ENCODE measurements around the gene FOXN3.
A peak's percentile ranks its signal among the peaks of the same experiment; 100 is the strongest.

The FOXN3 gene

DNA sequence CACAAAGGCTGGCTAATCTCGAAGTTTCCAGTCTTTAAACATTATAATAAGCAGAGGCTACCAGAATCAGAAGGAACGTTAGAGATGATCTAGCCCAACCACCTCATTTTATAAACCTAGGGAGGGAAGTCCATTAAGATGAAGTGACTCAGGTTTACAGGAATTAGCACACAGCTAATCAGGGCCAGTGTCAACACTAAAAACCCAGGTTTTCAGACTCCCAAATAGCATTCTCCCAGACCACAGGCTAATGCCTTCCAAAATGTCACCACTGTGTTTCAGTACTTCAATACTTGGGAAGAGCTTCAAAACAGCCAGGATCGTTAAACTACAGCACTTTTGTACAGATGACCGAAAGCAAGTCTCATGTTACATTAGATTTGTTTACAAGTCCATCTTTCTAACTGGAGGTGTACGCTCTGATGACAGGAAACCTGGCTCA is 89.2 kb downstream of the FOXN3 start:
- H3K27ac ChIP-seq = no peak overlapping the region
- DNase-seq = no peak

DNA sequence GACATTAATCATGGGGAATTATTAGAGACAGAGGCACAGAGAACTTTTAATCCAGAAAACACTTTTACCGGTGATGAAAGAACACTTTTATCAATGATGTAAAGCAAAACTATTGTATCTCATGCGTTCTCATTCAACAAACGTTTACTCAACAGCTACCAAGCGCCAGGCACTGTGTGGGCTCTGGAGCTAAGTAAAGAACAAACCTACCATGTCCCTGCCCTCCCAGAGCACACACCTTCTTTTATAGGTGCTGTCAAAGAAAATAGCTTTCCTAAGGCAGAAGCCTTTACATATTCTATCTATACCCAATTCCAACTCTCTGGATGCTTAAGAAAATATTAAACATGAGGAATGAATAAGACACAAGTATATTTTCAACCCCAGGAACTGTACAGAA is 91.1 kb downstream of the FOXN3 start:
- in situ Hi-C loops (cut with HindIII; ENCODE audit: low pct_ligation_motif_present, low sequenced_read_pairs) = no loop called here
- no peak for DNase-seq
- Histone ChIP-seq H3K4me3 (ENCODE audit: low read depth, low read length) (no peak overlapping the region), H3K27me3 (replicated peaks) (no peaks in the 10 kb centered on the region), H3K36me3 (replicated peaks) (no peaks in the 10 kb centered on the region), H3K27ac (no peak overlapping the region)
- TF ChIP-seq, protein P1, sequence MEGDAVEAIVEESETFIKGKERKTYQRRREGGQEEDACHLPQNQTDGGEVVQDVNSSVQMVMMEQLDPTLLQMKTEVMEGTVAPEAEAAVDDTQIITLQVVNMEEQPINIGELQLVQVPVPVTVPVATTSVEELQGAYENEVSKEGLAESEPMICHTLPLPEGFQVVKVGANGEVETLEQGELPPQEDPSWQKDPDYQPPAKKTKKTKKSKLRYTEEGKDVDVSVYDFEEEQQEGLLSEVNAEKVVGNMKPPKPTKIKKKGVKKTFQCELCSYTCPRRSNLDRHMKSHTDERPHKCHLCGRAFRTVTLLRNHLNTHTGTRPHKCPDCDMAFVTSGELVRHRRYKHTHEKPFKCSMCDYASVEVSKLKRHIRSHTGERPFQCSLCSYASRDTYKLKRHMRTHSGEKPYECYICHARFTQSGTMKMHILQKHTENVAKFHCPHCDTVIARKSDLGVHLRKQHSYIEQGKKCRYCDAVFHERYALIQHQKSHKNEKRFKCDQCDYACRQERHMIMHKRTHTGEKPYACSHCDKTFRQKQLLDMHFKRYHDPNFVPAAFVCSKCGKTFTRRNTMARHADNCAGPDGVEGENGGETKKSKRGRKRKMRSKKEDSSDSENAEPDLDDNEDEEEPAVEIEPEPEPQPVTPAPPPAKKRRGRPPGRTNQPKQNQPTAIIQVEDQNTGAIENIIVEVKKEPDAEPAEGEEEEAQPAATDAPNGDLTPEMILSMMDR (IDR thresholded peaks at IDR 0.05; ENCODE audit: low read depth, low read length, missing control alignments) = no peak

More for the DNA sequence above, 89.2 kb downstream of the FOXN3 start:
- Histone ChIP-seq H3K36me3 (replicated peaks) (no peaks in the 10 kb centered on the region), H3K27me3 (replicated peaks) (no peaks in the 10 kb centered on the region), H3K4me3 (ENCODE audit: low read depth, low read length) (no peak overlapping the region)
- in situ Hi-C loops (cut with HindIII; ENCODE audit: low pct_ligation_motif_present, low sequenced_read_pairs) = no loop called here
- TF ChIP-seq, protein P1 (IDR thresholded peaks at IDR 0.05; ENCODE audit: low read depth, low read length, missing control alignments) = no peak

DNA sequence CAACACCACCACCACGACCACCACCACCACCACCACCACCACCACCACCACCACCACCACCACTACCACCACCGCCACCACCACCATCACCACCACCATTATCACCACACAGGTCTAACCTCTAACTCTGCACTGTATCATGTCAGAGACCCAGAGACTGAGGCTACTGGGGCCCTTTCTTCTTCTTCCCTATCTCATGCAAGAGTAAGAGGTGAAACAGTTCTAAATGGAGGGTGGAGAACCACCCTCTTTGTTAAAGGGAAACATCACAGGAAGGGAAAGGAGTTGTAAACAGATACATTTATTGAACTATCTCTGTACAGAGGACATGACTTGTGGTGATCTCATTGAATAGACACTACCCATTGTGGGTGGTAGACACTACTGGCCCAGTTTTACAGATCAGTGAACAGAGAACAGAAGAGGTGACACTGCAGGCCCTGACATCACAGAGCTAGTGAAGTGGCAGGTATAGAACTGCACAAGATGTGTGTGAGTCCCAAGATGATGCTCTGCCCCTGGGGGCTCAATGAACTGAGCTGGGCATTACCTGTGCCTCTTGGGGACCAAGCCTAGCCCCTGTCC is 91.6 kb downstream of the FOXN3 start:
- H3K27me3 ChIP-seq (replicated peaks) = no peaks in the 10 kb centered on the region
- no peak overlapping the region for H3K4me3 ChIP-seq (ENCODE audit: low read depth, low read length)
- H3K27ac ChIP-seq = no peak overlapping the region
- in situ Hi-C loops (cut with HindIII; ENCODE audit: low pct_ligation_motif_present, low sequenced_read_pairs) = no loop called here
- DNase-seq = no peak
- TF ChIP-seq, protein P1 (IDR thresholded peaks at IDR 0.05; ENCODE audit: low read depth, low read length, missing control alignments) = no peak
- H3K36me3 ChIP-seq (replicated peaks) = no peaks in the 10 kb centered on the region

DNA sequence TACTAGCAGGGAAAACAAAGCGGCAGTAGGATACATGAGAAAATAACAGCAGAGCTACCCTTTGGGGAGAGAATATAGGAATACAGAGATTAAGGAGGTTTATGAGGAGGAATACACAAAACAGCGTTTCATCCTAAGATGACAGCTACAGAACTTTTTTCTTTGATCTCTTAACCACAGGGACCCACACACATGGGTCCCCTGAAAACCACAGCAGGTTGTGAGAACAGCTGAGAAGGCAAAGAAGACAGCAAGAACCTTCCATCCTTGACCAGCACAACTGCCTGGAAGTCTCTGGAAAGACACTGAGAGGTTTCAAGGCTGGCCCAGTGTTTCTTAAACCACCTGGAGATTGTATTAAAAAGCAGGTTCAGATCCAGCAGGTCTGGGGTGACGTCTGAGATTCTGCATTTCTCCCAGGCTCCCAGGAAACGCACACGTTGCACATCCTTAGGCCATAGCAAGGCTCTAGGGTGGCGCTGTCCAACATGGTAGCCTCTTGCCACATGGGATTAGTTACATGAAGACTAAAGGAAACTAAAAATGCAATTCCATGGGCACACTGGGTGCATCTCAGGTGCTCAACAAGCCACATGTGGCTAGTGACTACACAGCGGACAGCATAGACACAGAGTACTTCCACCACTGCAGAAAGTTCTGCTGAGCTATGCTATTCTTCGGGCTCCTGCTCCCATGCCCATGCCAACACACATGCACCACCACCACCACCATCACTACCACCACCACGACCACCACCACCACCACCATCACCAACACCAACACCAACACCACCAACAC is 92.3 kb downstream of the FOXN3 start:
- no peak overlapping the region for H3K27ac ChIP-seq
- in situ Hi-C loops (cut with HindIII; ENCODE audit: low pct_ligation_motif_present, low sequenced_read_pairs) = no loop called here
- no peaks in the 10 kb centered on the region for H3K36me3 ChIP-seq (replicated peaks)
- H3K27me3 ChIP-seq (replicated peaks) = no peaks in the 10 kb centered on the region
- H3K4me3 ChIP-seq (ENCODE audit: low read depth, low read length) = no peak overlapping the region
- DNase-seq = no peak
- TF ChIP-seq, protein P1 (IDR thresholded peaks at IDR 0.05; ENCODE audit: low read depth, low read length, missing control alignments) = no peak

DNA sequence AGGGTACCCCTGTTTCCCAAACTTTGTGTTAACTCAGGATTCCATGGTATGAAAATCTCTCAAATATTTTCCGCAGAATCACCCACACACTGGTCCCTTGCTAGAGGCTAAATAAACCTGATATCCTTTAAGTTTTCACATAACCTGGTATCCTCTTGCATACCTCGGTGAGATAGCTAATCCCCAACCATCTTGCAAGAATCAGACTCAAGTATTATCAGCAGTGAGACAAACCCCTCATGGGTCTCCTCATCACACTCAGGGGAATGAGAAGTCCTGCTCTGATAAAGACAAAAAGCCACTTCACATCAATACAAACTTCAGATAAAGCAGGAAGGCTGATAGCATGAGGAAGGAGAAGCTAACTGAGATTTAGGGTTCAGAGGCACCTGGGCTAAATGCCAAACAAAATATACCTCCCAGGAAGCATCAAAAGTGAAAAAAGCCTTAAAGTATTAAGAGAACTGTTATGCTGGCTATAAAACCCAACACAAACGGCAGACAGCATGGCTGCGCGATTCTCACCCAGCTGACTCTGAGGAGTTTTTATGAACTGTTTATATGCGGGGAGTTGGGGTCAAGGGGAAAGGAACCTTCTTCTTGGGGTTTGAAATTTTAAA is 96.5 kb downstream of the FOXN3 start:
- H3K36me3 ChIP-seq (replicated peaks) = no peaks in the 10 kb centered on the region
- peak; percentile 18 for DNase-seq
- TF ChIP-seq, protein P1 (IDR thresholded peaks at IDR 0.05; ENCODE audit: low read depth, low read length, missing control alignments) = no peak
- no peaks in the 10 kb centered on the region for H3K27me3 ChIP-seq (replicated peaks)
- in situ Hi-C loops (cut with HindIII; ENCODE audit: low pct_ligation_motif_present, low sequenced_read_pairs) = no loop called here
- no peak overlapping the region for H3K4me3 ChIP-seq (ENCODE audit: low read depth, low read length)
- H3K27ac ChIP-seq = no peak overlapping the region
